Measurements from ENCODE around the gene PLEKHG4. TPM values are rescaled to one million over a fixed set of nuclear protein-coding genes. Genes with fewer than 3 reads are reported as not detected.

Gene PLEKHG4
- total RNA-seq, 6 experiments from 2014 or later, result 0.09 to 0.53 (median 0.20) TPM

DNA sequence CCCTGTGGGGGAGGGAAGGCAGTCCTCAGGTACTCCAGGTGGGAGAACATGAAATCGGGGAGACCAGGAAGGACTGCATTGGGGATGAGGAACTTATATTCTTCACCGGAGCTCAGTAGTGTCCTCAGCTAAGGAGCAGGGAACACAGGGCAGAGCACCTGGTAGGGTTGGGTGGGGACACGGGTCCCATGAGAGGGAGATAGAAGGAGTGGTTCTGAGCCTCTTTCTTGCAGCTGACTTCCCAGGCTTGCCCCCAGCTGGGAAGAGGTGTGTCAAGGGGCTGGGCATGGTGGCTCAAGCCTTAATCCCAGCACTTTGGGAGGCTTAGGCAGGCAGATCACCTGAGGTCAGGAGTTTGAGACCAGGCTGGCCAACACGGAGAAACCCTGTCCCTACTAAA is 34.1 kb upstream of the PLEKHG4 start:
- H3K4me3 ChIP-seq, result no peak overlapping the region
- TF ChIP-seq, protein P1, sequence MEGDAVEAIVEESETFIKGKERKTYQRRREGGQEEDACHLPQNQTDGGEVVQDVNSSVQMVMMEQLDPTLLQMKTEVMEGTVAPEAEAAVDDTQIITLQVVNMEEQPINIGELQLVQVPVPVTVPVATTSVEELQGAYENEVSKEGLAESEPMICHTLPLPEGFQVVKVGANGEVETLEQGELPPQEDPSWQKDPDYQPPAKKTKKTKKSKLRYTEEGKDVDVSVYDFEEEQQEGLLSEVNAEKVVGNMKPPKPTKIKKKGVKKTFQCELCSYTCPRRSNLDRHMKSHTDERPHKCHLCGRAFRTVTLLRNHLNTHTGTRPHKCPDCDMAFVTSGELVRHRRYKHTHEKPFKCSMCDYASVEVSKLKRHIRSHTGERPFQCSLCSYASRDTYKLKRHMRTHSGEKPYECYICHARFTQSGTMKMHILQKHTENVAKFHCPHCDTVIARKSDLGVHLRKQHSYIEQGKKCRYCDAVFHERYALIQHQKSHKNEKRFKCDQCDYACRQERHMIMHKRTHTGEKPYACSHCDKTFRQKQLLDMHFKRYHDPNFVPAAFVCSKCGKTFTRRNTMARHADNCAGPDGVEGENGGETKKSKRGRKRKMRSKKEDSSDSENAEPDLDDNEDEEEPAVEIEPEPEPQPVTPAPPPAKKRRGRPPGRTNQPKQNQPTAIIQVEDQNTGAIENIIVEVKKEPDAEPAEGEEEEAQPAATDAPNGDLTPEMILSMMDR (IDR thresholded peaks at IDR 0.05), result no peak
- no peak for TF ChIP-seq POLR2A (IDR thresholded peaks at IDR 0.05)
- no peaks in the 10 kb centered on the region for H3K9me3 ChIP-seq
- ATAC-seq (no peak), DNase-seq (peak in 2 of 3 donors; percentile 13 to 24)
- intact Hi-C loops (cut with DNase I), result no loop called here
- peaks cover 0 to 56% (median 0%) of the 10 kb centered on the region in 4 donors for H3K4me1 ChIP-seq
- no peaks in the 10 kb centered on the region for H3K36me3 ChIP-seq
- peaks cover 0 to 10% of the 10 kb centered on the region in 2 donors for H3K27me3 ChIP-seq
- 62% methylated on average over 3 of the region's 4 CpGs for WGBS (ENCODE audit: insufficient coverage, low coverage, low lambda C conversion rate, missing lambda C conversion rate)
- H3K27ac ChIP-seq, result peak overlapping the region; percentile 53 to 81 (median 65)

DNA sequence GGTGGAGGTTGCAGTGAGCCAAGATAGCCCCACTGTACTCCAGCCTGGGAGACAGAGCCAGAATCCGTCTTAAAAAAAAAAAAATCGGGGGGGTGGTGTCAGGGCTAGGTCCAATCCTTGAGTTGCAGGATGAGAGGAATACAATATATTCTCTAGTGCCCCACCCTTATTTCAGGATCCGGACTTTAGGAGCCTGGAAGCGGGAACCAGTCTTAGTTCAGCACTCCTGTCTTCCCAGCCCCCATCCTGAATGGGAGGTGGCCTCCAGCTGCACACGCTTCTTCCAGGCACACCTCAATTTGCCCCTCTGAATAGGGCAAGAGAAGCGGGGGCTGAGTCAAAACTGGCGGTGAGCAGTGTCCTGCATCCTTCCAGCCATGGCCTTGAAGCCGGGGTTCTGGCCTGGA is 33.7 kb upstream of the PLEKHG4 start:
- 35% methylated on average over 7 of the region's 8 CpGs for WGBS (ENCODE audit: insufficient coverage, low coverage, low lambda C conversion rate, missing lambda C conversion rate)
- peak overlapping the region; percentile 65 to 82 (median 69) for H3K27ac ChIP-seq
- TF ChIP-seq, protein P1 (IDR thresholded peaks at IDR 0.05), result no peak
- TF ChIP-seq POLR2A (IDR thresholded peaks at IDR 0.05), result no peak
- peaks cover 0 to 53% (median 0%) of the 10 kb centered on the region in 4 donors for H3K4me1 ChIP-seq
- H3K36me3 ChIP-seq, result no peaks in the 10 kb centered on the region
- H3K4me3 ChIP-seq, result peak overlapping the region; percentile 58 to 66 (median 64)
- no peak for DNase-seq
- H3K9me3 ChIP-seq, result no peaks in the 10 kb centered on the region
- intact Hi-C loops (cut with DNase I), result no loop called here
- H3K27me3 ChIP-seq, result peaks cover 0 to 10% of the 10 kb centered on the region in 2 donors
- no peak for ATAC-seq

DNA sequence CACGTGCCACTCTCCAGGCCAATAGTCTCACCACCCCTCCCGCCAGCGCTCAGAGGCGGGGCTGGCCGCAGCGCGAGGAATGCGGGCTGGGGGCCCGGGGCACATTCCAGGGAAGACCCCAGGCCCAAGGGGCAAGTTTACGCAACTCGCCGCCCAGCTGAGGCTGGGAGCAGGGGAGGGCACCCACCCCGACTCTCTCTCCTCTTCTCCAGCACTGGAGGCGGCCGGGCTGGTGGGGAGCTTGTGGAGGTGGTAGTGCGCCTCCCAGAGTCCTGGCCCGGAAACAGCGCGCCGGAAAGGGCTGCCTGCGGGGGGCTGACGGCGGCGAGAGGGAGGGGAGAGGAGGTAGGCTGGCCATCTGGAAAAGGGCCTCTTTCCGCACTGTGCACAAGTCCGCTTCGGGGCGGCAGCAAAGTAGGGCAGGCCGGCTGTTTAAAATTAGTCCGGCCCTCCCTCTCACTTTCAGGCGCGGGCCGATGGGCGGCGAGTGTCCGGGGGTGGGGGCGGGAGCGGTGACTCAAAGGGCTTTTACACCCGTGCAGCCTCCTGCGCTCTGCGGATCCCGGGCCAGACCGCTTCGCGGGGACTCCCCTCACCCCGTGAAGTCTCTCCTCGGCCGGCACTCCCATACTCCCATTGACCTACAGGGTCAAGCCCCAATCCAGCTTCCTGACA is 33.1 kb upstream of the PLEKHG4 start:
- ATAC-seq (peak; percentile 33 to 54 (median 40)), DNase-seq (peak; percentile 71 to 77 (median 76))
- Histone ChIP-seq H3K4me1 (peaks cover 0 to 48% (median 0%) of the 10 kb centered on the region in 4 donors), H3K27me3 (peaks cover 0 to 10% of the 10 kb centered on the region in 2 donors), H3K36me3 (no peaks in the 10 kb centered on the region), H3K27ac (peak overlapping the region; percentile 65 to 82 (median 69)), H3K9me3 (no peaks in the 10 kb centered on the region), H3K4me3 (peak overlapping the region; percentile 58 to 66 (median 64))
- no peak for TF ChIP-seq POLR2A (IDR thresholded peaks at IDR 0.05)
- TF ChIP-seq, protein P1 (IDR thresholded peaks at IDR 0.05), result peak; percentile 2 to 30 (median 20)
- intact Hi-C loops (cut with DNase I), result no loop called here
- 4% methylated on average over 9 of the region's 48 CpGs for WGBS (ENCODE audit: insufficient coverage, low coverage, low lambda C conversion rate, missing lambda C conversion rate)

DNA sequence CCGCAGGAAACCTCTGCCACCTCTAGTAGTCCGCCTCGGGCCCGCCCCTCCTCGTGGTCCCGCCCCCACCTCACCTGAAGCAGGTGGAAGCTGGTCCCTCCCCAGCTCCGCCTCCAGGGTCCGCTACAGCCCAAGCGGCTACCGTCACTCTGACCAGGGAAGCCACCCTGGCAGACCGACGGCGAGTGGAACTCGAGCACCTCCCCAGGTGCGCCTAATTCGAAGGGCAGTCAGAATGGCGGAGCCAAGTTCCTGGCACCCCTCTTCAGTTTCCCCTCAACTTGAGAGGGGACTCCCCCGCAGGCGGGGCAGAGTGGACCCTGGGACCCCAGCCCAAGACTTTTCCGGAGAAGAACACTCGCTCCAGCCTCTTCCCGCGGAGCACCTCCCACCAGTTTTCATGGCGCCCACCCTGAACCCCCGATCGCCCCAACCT is 32.6 kb upstream of the PLEKHG4 start:
- intact Hi-C loops (cut with DNase I), result no loop called here
- 0% methylated on average over 7 of the region's 26 CpGs for WGBS (ENCODE audit: insufficient coverage, low coverage, low lambda C conversion rate, missing lambda C conversion rate)
- Histone ChIP-seq H3K4me1 (peaks cover 0 to 46% (median 0%) of the 10 kb centered on the region in 4 donors), H3K27ac (peak overlapping the region; percentile 65 to 82 (median 69)), H3K4me3 (peak overlapping the region; percentile 58 to 66 (median 64)), H3K9me3 (no peaks in the 10 kb centered on the region), H3K27me3 (peaks cover 0 to 10% of the 10 kb centered on the region in 2 donors), H3K36me3 (no peaks in the 10 kb centered on the region)
- ATAC-seq (peak; percentile 7 to 26 (median 14)), DNase-seq (peak; percentile 65 to 74 (median 66))
- no peak for TF ChIP-seq POLR2A (IDR thresholded peaks at IDR 0.05)
- TF ChIP-seq, protein P1 (IDR thresholded peaks at IDR 0.05), result no peak

Data from right lobe of liver (tissue), 6 donors.